ENCODE results near the gene CPSF7. TPM values are rescaled to one million over a fixed set of nuclear protein-coding genes. Genes with fewer than 3 reads are reported as not detected.
A peak's percentile ranks its signal among the peaks of the same experiment; 100 is the strongest.

Gene CPSF7
- total RNA-seq, 1 experiment from 2014 or later, result 64.1 TPM

- H3K27ac ChIP-seq (ENCODE audit: low read length), result peak overlapping the region; percentile 92
- peak overlapping the region; percentile 59 for H3K9ac ChIP-seq (ENCODE audit: low read length)
- peaks cover 11% of the 10 kb centered on the region; the same call in 1 of the 2 replicates for H3K36me3 ChIP-seq (ENCODE audit: insufficient read depth, low read length)
- H3K4me1 ChIP-seq (ENCODE audit: low read length), result peaks cover 49% of the 10 kb centered on the region
- no peaks in the 10 kb centered on the region for H3K9me2 ChIP-seq (replicated peaks; ENCODE audit: insufficient read depth, low read length)
- no peak overlapping the region for H2AFZ ChIP-seq (ENCODE audit: low read length)
- no peaks in the 10 kb centered on the region for H3K27me3 ChIP-seq (ENCODE audit: low read length)
- no peaks in the 10 kb centered on the region for H4K20me1 ChIP-seq (ENCODE audit: insufficient read depth, low read depth, low read length)
- H3K9me3 ChIP-seq (ENCODE audit: low read length), result no peaks in the 10 kb centered on the region
- peaks cover 12% of the 10 kb centered on the region for H3K79me2 ChIP-seq (ENCODE audit: low read length)
- peak overlapping the region; percentile 61 for H3K4me2 ChIP-seq (ENCODE audit: low read depth, low read length, poor library complexity, severe bottlenecking)
- DNase-seq, result peak; percentile 92
- peak overlapping the region; percentile 47; the same call in 1 of the 2 replicates for H3K4me3 ChIP-seq (ENCODE audit: low read length)
Measured at GRCh38 chr11:61357233-61357893, 72.4 kb downstream of the CPSF7 start.

DNA sequence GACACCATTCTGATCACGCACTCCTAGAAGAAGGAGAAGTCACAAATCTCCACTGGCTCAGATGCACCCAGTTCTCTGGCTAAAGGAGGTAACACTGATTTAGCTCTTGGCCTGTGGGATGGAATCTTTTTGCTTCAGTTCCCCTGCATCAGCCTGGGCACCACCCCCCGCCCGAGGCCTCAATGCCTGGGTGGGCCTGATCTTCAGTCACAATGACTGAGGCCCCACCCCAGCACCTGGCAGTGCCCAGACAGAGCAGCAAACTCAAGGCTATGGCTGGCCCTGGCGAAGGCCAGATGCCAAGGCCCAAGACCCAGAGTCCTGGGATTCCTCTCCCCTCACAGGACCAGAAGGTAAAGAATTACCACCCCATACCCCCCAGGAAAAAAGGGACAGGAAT, 73.1 kb downstream of the CPSF7 start:
- Histone ChIP-seq H3K36me3 (ENCODE audit: insufficient read depth, low read length) (peaks cover 11% of the 10 kb centered on the region; the same call in 1 of the 2 replicates), H4K20me1 (ENCODE audit: insufficient read depth, low read depth, low read length) (no peaks in the 10 kb centered on the region), H3K9ac (ENCODE audit: low read length) (peak overlapping the region; percentile 59), H2AFZ (ENCODE audit: low read length) (no peak overlapping the region), H3K9me3 (ENCODE audit: low read length) (no peaks in the 10 kb centered on the region), H3K27me3 (ENCODE audit: low read length) (no peaks in the 10 kb centered on the region), H3K9me2 (replicated peaks; ENCODE audit: insufficient read depth, low read length) (no peaks in the 10 kb centered on the region), H3K4me1 (ENCODE audit: low read length) (peaks cover 49% of the 10 kb centered on the region), H3K79me2 (ENCODE audit: low read length) (peaks cover 10% of the 10 kb centered on the region), H3K4me3 (ENCODE audit: low read length) (peak overlapping the region; percentile 47), H3K27ac (ENCODE audit: low read length) (peak overlapping the region; percentile 92), H3K4me2 (ENCODE audit: low read depth, low read length, poor library complexity, severe bottlenecking) (peak overlapping the region; percentile 61)
- DNase-seq, result peak; percentile 58

- Histone ChIP-seq H3K9ac (ENCODE audit: low read length) (no peak overlapping the region), H2AFZ (ENCODE audit: low read length) (no peak overlapping the region), H3K27me3 (ENCODE audit: low read length) (no peaks in the 10 kb centered on the region), H3K79me2 (ENCODE audit: low read length) (no peaks in the 10 kb centered on the region), H3K27ac (ENCODE audit: low read length) (no peak overlapping the region), H4K20me1 (ENCODE audit: insufficient read depth, low read depth, low read length) (no peaks in the 10 kb centered on the region), H3K4me2 (ENCODE audit: low read depth, low read length, poor library complexity, severe bottlenecking) (no peak overlapping the region), H3K9me2 (replicated peaks; ENCODE audit: insufficient read depth, low read length) (no peaks in the 10 kb centered on the region), H3K4me3 (ENCODE audit: low read length) (no peak overlapping the region), H3K36me3 (ENCODE audit: insufficient read depth, low read length) (peaks cover 11% of the 10 kb centered on the region; the same call in 1 of the 2 replicates), H3K4me1 (ENCODE audit: low read length) (peaks cover 33% of the 10 kb centered on the region), H3K9me3 (ENCODE audit: low read length) (no peaks in the 10 kb centered on the region)
- no peak for DNase-seq
Measured at GRCh38 chr11:61354208-61354607, 75.6 kb downstream of the CPSF7 start.

DNA sequence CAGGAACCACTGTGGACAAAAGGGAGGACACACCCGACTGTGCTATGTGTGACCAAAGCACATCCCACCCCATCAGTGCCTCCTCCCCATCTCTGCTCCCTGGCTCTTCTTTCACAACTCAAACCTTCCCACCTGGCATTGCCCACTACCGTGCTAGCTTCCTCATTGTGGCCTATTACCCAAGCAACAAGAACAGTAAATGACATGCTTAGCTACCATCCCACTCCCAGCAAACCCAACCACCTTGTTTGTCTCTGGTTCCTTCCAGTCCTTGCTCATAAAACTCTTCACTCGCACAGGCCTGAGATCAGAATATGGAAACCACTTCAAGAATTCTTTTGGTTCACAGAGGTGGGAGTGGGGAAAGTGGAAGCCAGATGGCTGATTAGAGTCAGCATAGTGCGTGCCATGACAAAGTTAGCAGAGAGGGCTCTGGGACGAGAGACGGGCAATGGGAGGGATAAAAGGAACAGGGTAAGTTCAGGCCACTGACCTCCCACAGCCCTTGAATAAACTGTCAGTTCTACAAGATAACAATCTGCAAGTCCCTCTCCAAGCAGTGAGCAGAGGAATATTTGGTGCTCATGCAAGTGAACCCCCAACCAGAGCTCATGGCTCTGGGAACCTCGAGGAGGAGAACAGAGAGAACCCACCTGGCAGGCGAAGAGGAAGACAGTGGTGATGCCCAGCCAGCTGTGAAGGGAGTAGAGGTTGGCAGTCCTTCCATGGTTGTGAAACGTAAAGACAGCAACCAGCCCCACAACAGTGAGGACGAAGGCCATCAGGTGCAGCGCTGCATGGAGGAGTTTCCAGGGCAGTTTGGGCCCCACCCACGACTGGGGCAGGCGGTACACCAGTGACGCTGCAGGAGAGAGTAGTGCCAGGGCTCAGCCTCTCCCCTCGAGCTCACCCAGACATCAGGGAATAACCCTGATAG, 76.4 kb downstream of the CPSF7 start:
- H2AFZ ChIP-seq (ENCODE audit: low read length), result no peak overlapping the region
- no peak overlapping the region for H3K9ac ChIP-seq (ENCODE audit: low read length)
- peaks cover 11% of the 10 kb centered on the region; the same call in 1 of the 2 replicates for H3K36me3 ChIP-seq (ENCODE audit: insufficient read depth, low read length)
- no peaks in the 10 kb centered on the region for H3K9me2 ChIP-seq (replicated peaks; ENCODE audit: insufficient read depth, low read length)
- no peaks in the 10 kb centered on the region for H3K79me2 ChIP-seq (ENCODE audit: low read length)
- H3K4me3 ChIP-seq (ENCODE audit: low read length), result no peak overlapping the region
- peak overlapping the region; percentile 11 for H3K27ac ChIP-seq (ENCODE audit: low read length)
- no peaks in the 10 kb centered on the region for H3K27me3 ChIP-seq (ENCODE audit: low read length)
- H3K4me2 ChIP-seq (ENCODE audit: low read depth, low read length, poor library complexity, severe bottlenecking), result no peak overlapping the region
- H3K4me1 ChIP-seq (ENCODE audit: low read length), result peaks cover 32% of the 10 kb centered on the region
- no peaks in the 10 kb centered on the region for H4K20me1 ChIP-seq (ENCODE audit: insufficient read depth, low read depth, low read length)
- DNase-seq, result no peak
- no peaks in the 10 kb centered on the region for H3K9me3 ChIP-seq (ENCODE audit: low read length)

Small RNAs within 50 kb of the gene (small RNA-seq; reads per million reads assigned to genes)
- gene RN7SL23P, result not detected

Other genes starting within 250 kb of the CPSF7 start
- gene PGA3, start 226.5 kb downstream of the CPSF7 start, total RNA-seq (2014; rRNA removed; shearing (Covaris generic); ENCODE audit: low replicate concordance), result not detected in 2 replicates
- not detected in 2 replicates for gene PGA4, start 207.6 kb downstream of the CPSF7 start, total RNA-seq (2014; rRNA removed; shearing (Covaris generic); ENCODE audit: low replicate concordance)
- not detected in 2 replicates for gene PGA5, start 188.8 kb downstream of the CPSF7 start, total RNA-seq (2014; rRNA removed; shearing (Covaris generic); ENCODE audit: low replicate concordance)
- gene VWCE, start 134.7 kb downstream of the CPSF7 start, total RNA-seq (2014; rRNA removed; shearing (Covaris generic); ENCODE audit: low replicate concordance), result 0.07 and 0.32 TPM in 2 replicates
- gene DDB1, start 96.9 kb downstream of the CPSF7 start, total RNA-seq (2014; rRNA removed; shearing (Covaris generic); ENCODE audit: low replicate concordance), result 100 and 163 TPM in 2 replicates
- gene TKFC, start 96.7 kb downstream of the CPSF7 start, total RNA-seq (2014; rRNA removed; shearing (Covaris generic); ENCODE audit: low replicate concordance), result 72.6 and 92.4 TPM in 2 replicates
- gene CYB561A3, start 68.1 kb downstream of the CPSF7 start, total RNA-seq (2014; rRNA removed; shearing (Covaris generic); ENCODE audit: low replicate concordance), result 43.8 and 51.3 TPM in 2 replicates
- 27.2 and 70.3 TPM in 2 replicates for gene TMEM138, start 67.6 kb downstream of the CPSF7 start, total RNA-seq (2014; rRNA removed; shearing (Covaris generic); ENCODE audit: low replicate concordance)
- 33.1 and 54.9 TPM in 2 replicates for gene TMEM216, start 37.4 kb downstream of the CPSF7 start, total RNA-seq (2014; rRNA removed; shearing (Covaris generic); ENCODE audit: low replicate concordance)
- 25.3 and 27.6 TPM in 2 replicates for gene SDHAF2, start 149 bp upstream of the CPSF7 start, total RNA-seq (2014; rRNA removed; shearing (Covaris generic); ENCODE audit: low replicate concordance)
- gene LRRC10B, start 78.8 kb upstream of the CPSF7 start, total RNA-seq (2014; rRNA removed; shearing (Covaris generic); ENCODE audit: low replicate concordance), result 1.0 TPM in 1 of 2 replicates, not detected in the other
- gene SYT7, start 151.1 kb upstream of the CPSF7 start, total RNA-seq (2014; rRNA removed; shearing (Covaris generic); ENCODE audit: low replicate concordance), result not detected in 2 replicates

Measured in Karpas-422 (cell line).